ENCODE data around the gene MTERF1. TPM values are rescaled to one million over a fixed set of nuclear protein-coding genes. Genes with fewer than 3 reads are reported as not detected.

The MTERF1 gene
- total RNA-seq, 1 donor from 2014 or later: 13.5 TPM

DNA sequence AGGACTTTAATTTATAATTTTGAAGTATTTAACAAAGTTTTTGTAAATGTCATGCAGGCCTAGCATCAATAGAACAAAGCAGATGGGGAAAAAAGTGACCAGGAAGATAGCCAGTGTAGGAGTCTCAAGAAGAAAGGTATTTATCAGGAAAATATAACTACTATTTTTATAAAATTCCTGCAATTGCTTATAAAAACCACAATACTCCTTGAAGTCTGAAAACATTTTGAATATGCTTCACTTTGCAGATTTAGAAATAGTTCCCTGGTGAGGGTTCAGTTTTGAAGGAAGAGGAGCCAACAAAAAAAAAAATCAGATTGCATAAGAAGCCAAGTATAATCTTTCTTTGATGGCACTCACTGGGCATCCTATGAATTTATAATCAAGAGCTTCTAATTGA, 34.1 kb downstream of the MTERF1 start:
- DNase-seq (no peak), ATAC-seq (no peak)
- intact Hi-C loops (cut with DNase I): no loop called here
- Histone ChIP-seq H3K4me1 (no peaks in the 10 kb centered on the region), H3K36me3 (no peaks in the 10 kb centered on the region), H3K9me3 (no peaks in the 10 kb centered on the region), H3K4me3 (no peak overlapping the region), H3K27ac (no peak overlapping the region), H3K27me3 (no peaks in the 10 kb centered on the region)
- TF ChIP-seq, protein P1, sequence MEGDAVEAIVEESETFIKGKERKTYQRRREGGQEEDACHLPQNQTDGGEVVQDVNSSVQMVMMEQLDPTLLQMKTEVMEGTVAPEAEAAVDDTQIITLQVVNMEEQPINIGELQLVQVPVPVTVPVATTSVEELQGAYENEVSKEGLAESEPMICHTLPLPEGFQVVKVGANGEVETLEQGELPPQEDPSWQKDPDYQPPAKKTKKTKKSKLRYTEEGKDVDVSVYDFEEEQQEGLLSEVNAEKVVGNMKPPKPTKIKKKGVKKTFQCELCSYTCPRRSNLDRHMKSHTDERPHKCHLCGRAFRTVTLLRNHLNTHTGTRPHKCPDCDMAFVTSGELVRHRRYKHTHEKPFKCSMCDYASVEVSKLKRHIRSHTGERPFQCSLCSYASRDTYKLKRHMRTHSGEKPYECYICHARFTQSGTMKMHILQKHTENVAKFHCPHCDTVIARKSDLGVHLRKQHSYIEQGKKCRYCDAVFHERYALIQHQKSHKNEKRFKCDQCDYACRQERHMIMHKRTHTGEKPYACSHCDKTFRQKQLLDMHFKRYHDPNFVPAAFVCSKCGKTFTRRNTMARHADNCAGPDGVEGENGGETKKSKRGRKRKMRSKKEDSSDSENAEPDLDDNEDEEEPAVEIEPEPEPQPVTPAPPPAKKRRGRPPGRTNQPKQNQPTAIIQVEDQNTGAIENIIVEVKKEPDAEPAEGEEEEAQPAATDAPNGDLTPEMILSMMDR (IDR thresholded peaks at IDR 0.05): no peak

DNA sequence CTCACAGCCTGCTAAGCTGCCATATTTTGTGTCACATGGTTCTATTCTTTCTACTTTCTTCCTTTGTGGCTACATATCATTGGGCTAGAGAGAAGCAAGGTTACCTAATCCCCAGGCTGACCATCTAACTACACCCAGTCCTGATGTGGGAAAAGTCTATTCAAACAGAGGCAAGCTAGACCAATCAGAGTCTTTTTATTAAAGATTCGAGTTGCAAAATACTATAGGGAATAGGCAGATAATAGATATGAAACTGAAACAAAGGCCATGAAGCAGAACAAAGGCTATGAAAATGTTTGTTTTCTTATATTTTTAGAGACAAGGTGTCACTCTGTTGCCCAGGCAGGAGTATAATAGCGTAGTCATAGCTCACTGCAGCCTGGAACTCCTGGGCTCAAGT, 36.7 kb downstream of the MTERF1 start:
- DNase-seq (no peak), ATAC-seq (no peak)
- Histone ChIP-seq H3K4me3 (no peak overlapping the region), H3K4me1 (no peaks in the 10 kb centered on the region), H3K27ac (no peak overlapping the region), H3K27me3 (no peaks in the 10 kb centered on the region), H3K36me3 (no peaks in the 10 kb centered on the region), H3K9me3 (no peaks in the 10 kb centered on the region)
- intact Hi-C loops (cut with DNase I): no loop called here
- TF ChIP-seq, protein P1 (IDR thresholded peaks at IDR 0.05): no peak

- intact Hi-C loops (cut with DNase I): no loop called here
- TF ChIP-seq, protein P1 (IDR thresholded peaks at IDR 0.05): no peak
- Histone ChIP-seq H3K9me3 (no peaks in the 10 kb centered on the region), H3K4me1 (peaks cover 3% of the 10 kb centered on the region), H3K27me3 (no peaks in the 10 kb centered on the region), H3K4me3 (no peak overlapping the region), H3K36me3 (no peaks in the 10 kb centered on the region), H3K27ac (no peak overlapping the region)
- ATAC-seq: no peak
- no peak for DNase-seq
Observed at GRCh38 chr7:91838439-91838838, 42.1 kb downstream of the MTERF1 start.

- H3K9me3 ChIP-seq: no peaks in the 10 kb centered on the region
- H3K4me3 ChIP-seq: no peak overlapping the region
- TF ChIP-seq, protein P1 (IDR thresholded peaks at IDR 0.05): no peak
- no peak overlapping the region for H3K27ac ChIP-seq
- no peaks in the 10 kb centered on the region for H3K27me3 ChIP-seq
- H3K36me3 ChIP-seq: no peaks in the 10 kb centered on the region
- H3K4me1 ChIP-seq: peaks cover 3% of the 10 kb centered on the region
- DNase-seq (no peak), ATAC-seq (no peak)
- intact Hi-C loops (cut with DNase I): no loop called here
Observed at GRCh38 chr7:91837397-91838070, 43.0 kb downstream of the MTERF1 start.

DNA sequence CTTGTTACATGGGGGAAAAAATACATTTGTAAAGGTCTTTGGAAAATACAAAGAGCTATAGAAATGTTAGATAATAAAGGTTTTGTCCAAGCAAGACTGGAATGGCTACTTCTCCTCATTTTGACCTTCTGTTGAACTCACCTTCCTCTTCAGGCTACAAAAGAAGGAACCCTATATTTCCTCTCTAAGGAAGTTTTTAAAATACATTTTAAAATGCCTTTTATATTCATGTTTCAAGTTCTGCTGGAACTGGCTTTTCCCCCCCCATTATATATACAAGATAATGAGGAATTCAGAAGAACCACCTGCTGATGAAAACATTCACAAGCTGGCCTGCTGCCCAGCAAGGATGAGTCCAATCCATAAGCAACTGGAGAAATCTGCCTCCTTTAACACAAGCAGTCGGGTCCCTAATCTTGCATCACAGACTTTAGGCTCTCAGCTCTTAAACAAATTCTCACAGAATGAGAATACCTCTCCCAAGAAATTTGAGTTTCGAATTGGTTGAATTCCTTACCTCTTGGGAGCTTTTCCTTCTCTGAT, 44.6 kb downstream of the MTERF1 start:
- no peak for ATAC-seq
- TF ChIP-seq, protein P1 (IDR thresholded peaks at IDR 0.05): no peak
- no peak for DNase-seq

More for the DNA sequence above, 44.6 kb downstream of the MTERF1 start:
- peaks cover 3% of the 10 kb centered on the region for H3K4me1 ChIP-seq
- H3K27me3 ChIP-seq: no peaks in the 10 kb centered on the region
- intact Hi-C loops (cut with DNase I): no loop called here
- H3K4me3 ChIP-seq: no peak overlapping the region
- no peak overlapping the region for H3K27ac ChIP-seq
- H3K9me3 ChIP-seq: no peaks in the 10 kb centered on the region
- H3K36me3 ChIP-seq: no peaks in the 10 kb centered on the region

Data from upper lobe of right lung (tissue), 1 donor.